PC-9 (cell line): ENCODE measurements around the gene CD6. TPM values are rescaled to one million over a fixed set of nuclear protein-coding genes. Genes with fewer than 3 reads are reported as not detected.
A peak's percentile ranks its signal among the peaks of the same experiment; 100 is the strongest.

Source experiments
- BruUV-seq: library from RNA; stranded (reverse); fragments of 400-500 nt; replicated peaks from 2 replicates; lab custom pipeline; 2021; lab: Mats Ljungman, UMichigan
- CTCF ChIA-PET: fragments of 300-600 bp; sonication (Branson Sonifier 250); formaldehyde crosslinking; loops from one replicate; lab custom pipeline; 2022; ENCODE audit warnings: antibody characterized with exemption; lab: Charles Lee
- POLR2A ChIA-PET: fragments of 300-600 bp; sonication (Branson Sonifier 250); formaldehyde crosslinking; loops from one replicate; lab custom pipeline; 2022; ENCODE audit warnings: antibody characterized with exemption; ENCODE audit not compliant: unreplicated experiment; lab: Charles Lee
- DNase-seq, 2 experiments: peaks; one replicate each; pipeline versions ENCODE4 v3.0.0 to v3.0.0-alpha.2; 2015 to 2022; ENCODE audit warnings: mixed read lengths in 1 of 2
- H2AFZ ChIP-seq: fragments of 200-600 bp; sonication (generic); 2 replicates; pipeline ENCODE4 v1.8.1; 2017; ENCODE audit warnings: antibody characterized with exemption
- H3F3A ChIP-seq: fragments of 200-600 bp; sonication (generic); 2 replicates; pipeline ENCODE4 v1.8.1; 2017; ENCODE audit warnings: antibody characterized with exemption, mild to moderate bottlenecking, low read depth; ENCODE audit not compliant: insufficient read depth
- H3K27ac ChIP-seq: fragments of 200-600 bp; sonication (generic); 2 replicates; pipeline ENCODE4 v1.6.1; 2016; ENCODE audit warnings: mixed run types
- H3K27me3 ChIP-seq: fragments of 200-600 bp; sonication (generic); 2 replicates; pipeline ENCODE4 v1.6.1; 2016; ENCODE audit warnings: low read depth, mixed run types; ENCODE audit not compliant: insufficient read depth
- H3K36me3 ChIP-seq: fragments of 200-600 bp; sonication (generic); 2 replicates; pipeline ENCODE4 v1.6.1; 2016; ENCODE audit warnings: low read depth, mixed run types
- H3K4me1 ChIP-seq: fragments of 200-600 bp; sonication (generic); replicated peaks from 2 replicates; pipeline ENCODE4 v1.6.1; 2016; ENCODE audit warnings: mixed run types; ENCODE audit not compliant: insufficient read depth
- H3K4me2 ChIP-seq: fragments of 200-600 bp; sonication (generic); 2 replicates; pipeline ENCODE4 v1.6.1; 2017; ENCODE audit warnings: mixed run types
- H3K4me3 ChIP-seq: fragments of 200-600 bp; sonication (generic); 2 replicates; pipeline ENCODE4 v1.6.1; 2016; ENCODE audit warnings: mixed run types
- H3K79me2 ChIP-seq: fragments of 200-600 bp; sonication (generic); 2 replicates; pipeline ENCODE4 v1.6.1; 2017; ENCODE audit warnings: low read depth, mixed run types
- H3K9me2 ChIP-seq: fragments of 200-600 bp; sonication (generic); 2 replicates; pipeline ENCODE4 v1.8.1; 2017; ENCODE audit warnings: mild to moderate bottlenecking; ENCODE audit not compliant: insufficient read depth
- H3K9me3 ChIP-seq: fragments of 200-600 bp; sonication (generic); 2 replicates; pipeline ENCODE4 v1.8.1; 2016; ENCODE audit warnings: low read depth; ENCODE audit not compliant: insufficient read depth
- H4K20me1 ChIP-seq: fragments of 200-600 bp; sonication (generic); 2 replicates; pipeline ENCODE4 v1.8.1; 2017; ENCODE audit not compliant: insufficient read depth
- CTCF ChIP-seq: fragments of 200-600 bp; sonication (generic); conservative IDR thresholded peaks from 2 replicates; pipeline ENCODE4 v1.6.1; 2017; ENCODE audit warnings: mixed run types, antibody characterized with exemption, mild to moderate bottlenecking, moderate library complexity
- EZH2 ChIP-seq: fragments of 200-600 bp; sonication (generic); IDR thresholded peaks from 2 replicates; pipeline ENCODE4 v1.8.0; 2017; ENCODE audit warnings: antibody characterized with exemption, low read depth
- intact Hi-C: fragments of 100-400 bp; cut with micrococcal nuclease; formaldehyde crosslinking; loops from one replicate; pipeline ENCODE4 v1.10.0; 2022; ENCODE audit not compliant: unreplicated experiment
- total RNA-seq: library from RNA; stranded (reverse); gene quantifications from 2 replicates; pipeline ENCODE4 v1.2.3, GENCODE V29; 2021

The CD6 gene
- total RNA-seq, 1 experiment from 2014 or later = 0.74 TPM

DNA sequence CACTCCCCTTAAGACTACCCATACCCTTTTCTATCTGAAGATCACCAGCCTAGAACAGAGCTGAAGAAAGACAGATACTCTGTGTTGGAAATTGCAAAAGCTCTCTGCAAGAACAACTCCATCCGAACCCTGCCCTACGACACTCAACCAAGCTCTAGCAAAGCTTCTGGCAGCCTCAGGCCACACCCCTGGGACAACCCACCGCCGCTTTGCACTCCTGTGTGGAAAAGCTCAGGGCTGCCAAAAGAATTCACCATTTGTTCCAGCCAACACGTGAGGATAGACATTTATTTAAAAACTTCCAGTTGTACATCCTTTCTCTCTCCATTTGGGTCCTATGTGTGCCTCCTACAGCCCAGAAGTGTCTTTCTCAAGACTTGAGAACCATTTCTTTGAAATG, 68.4 kb downstream of the CD6 start:
- no peak overlapping the region for H3K4me2 ChIP-seq
- H4K20me1 ChIP-seq = no peaks in the 10 kb centered on the region
- H3K36me3 ChIP-seq = no peaks in the 10 kb centered on the region
- H3K27ac ChIP-seq = no peak overlapping the region
- H3F3A ChIP-seq = no peaks in the 10 kb centered on the region
- CTCF ChIA-PET = no interaction called here
- no peak overlapping the region for H3K4me3 ChIP-seq
- POLR2A ChIA-PET = no interaction called here
- DNase-seq = no peak
- H3K4me1 ChIP-seq = no peaks in the 10 kb centered on the region
- no TSS peak for BruUV-seq
- no peak for TF ChIP-seq EZH2
- no peak for TF ChIP-seq CTCF
- intact Hi-C loops = no loop called here
- no peaks in the 10 kb centered on the region for H3K27me3 ChIP-seq
- H3K9me3 ChIP-seq = no peaks in the 10 kb centered on the region
- no peak overlapping the region for H2AFZ ChIP-seq
- no peaks in the 10 kb centered on the region for H3K79me2 ChIP-seq
- no peaks in the 10 kb centered on the region for H3K9me2 ChIP-seq

- no TSS peak for BruUV-seq
- intact Hi-C loops = no loop called here
- no peak overlapping the region for H3K27ac ChIP-seq
Observed at GRCh38 chr11:61041755-61042518, 70.5 kb downstream of the CD6 start.

GRCh38 chr11:61042537-61042936, 71.1 kb downstream of the CD6 start:
- no peak overlapping the region for H3K27ac ChIP-seq
- H3K4me3 ChIP-seq = no peak overlapping the region
- H2AFZ ChIP-seq = no peak overlapping the region
- no peaks in the 10 kb centered on the region for H3K27me3 ChIP-seq
- DNase-seq = no peak
- POLR2A ChIA-PET = interaction anchor here (0.5 to 0.9 kb wide), 2 partner anchors 33 to 1287 kb away, joined by 3 to 10 read pairs; no protein-coding TSS in a partner anchor
- no peaks in the 10 kb centered on the region for H3K79me2 ChIP-seq
- H3K9me3 ChIP-seq = no peaks in the 10 kb centered on the region
- no peaks in the 10 kb centered on the region for H4K20me1 ChIP-seq
- TF ChIP-seq CTCF (no peak), EZH2 (no peak)
- H3K4me1 ChIP-seq = no peaks in the 10 kb centered on the region
- intact Hi-C loops = no loop called here
- H3K9me2 ChIP-seq = no peaks in the 10 kb centered on the region
- H3F3A ChIP-seq = no peaks in the 10 kb centered on the region
- H3K4me2 ChIP-seq = no peak overlapping the region
- no TSS peak for BruUV-seq
- H3K36me3 ChIP-seq = no peaks in the 10 kb centered on the region
- CTCF ChIA-PET = interaction anchor here (0.6 kb wide), 4 partner anchors 12 to 88 kb away, joined by 3 to 7 read pairs (median 4); no protein-coding TSS in a partner anchor

More at GRCh38 chr11:61041755-61042518, 70.5 kb downstream of the CD6 start:
- no peaks in the 10 kb centered on the region for H3K9me3 ChIP-seq
- peak in 1 of 2 experiments; percentile 50 for DNase-seq
- H3K27me3 ChIP-seq = no peaks in the 10 kb centered on the region
- POLR2A ChIA-PET = interaction anchor here (0.5 to 0.9 kb wide), 3 partner anchors 19 to 1286 kb away, joined by 3 to 10 read pairs (median 8); no protein-coding TSS in a partner anchor
- H3K9me2 ChIP-seq = no peaks in the 10 kb centered on the region
- H3K4me3 ChIP-seq = no peak overlapping the region
- no peaks in the 10 kb centered on the region for H3K36me3 ChIP-seq
- 0 out of 2 replicates have a peak overlapping the region, but pooled peaks have one; percentile 17 for H2AFZ ChIP-seq
- CTCF ChIA-PET = interaction anchor here (0.6 kb wide), 3 partner anchors 11 to 89 kb away, joined by 3 to 4 read pairs (median 3); no protein-coding TSS in a partner anchor
- H3K4me1 ChIP-seq = no peaks in the 10 kb centered on the region
- H4K20me1 ChIP-seq = no peaks in the 10 kb centered on the region
- no peak overlapping the region for H3K4me2 ChIP-seq
- H3K79me2 ChIP-seq = no peaks in the 10 kb centered on the region
- no peaks in the 10 kb centered on the region for H3F3A ChIP-seq
- TF ChIP-seq CTCF = no peak
- no peak for TF ChIP-seq EZH2
